Tibial nerve (tissue), 4 donors: ENCODE measurements around the gene CDK6. TPM values are rescaled to one million over a fixed set of nuclear protein-coding genes. Genes with fewer than 3 reads are reported as not detected.

Source experiments
- DNase-seq, 2 donors: peaks; one replicate each; pipeline ENCODE4 v3.0.0-alpha.2; 2019; ENCODE audit warnings: low spot score in 2 of 2
- H3K27ac ChIP-seq, 4 donors: fragments of 200-600 bp; sonication (generic) in 3 of 4; one replicate each; pipeline ENCODE4 v1.5.1; 2017 to 2019; ENCODE audit warnings: mild to moderate bottlenecking in 1 of 4
- H3K27me3 ChIP-seq, 2 donors: fragments of 200-600 bp; sonication (generic) in 1 of 2; one replicate each; pipeline versions ENCODE4 v1.5.1 to v1.6.0; 2017 to 2019
- H3K36me3 ChIP-seq, 3 donors: fragments of 200-600 bp; sonication (generic); one replicate each; pipeline ENCODE4 v1.5.1; 2018 to 2019
- H3K4me1 ChIP-seq, 4 donors: fragments of 200-600 bp; sonication (generic) in 3 of 4; one replicate each; pipeline ENCODE4 v1.5.1; 2017 to 2019
- H3K4me3 ChIP-seq, 4 donors: fragments of 200-600 bp; sonication (generic) in 3 of 4; one replicate each; pipeline ENCODE4 v1.5.1; 2017 to 2019; ENCODE audit warnings: mild to moderate bottlenecking in 1 of 4, moderate library complexity in 1 of 4
- H3K9me3 ChIP-seq, 4 donors: fragments of 200-600 bp; sonication (generic) in 3 of 4; one replicate each; pipeline ENCODE4 v1.5.1; 2017 to 2019
- EP300 ChIP-seq, 2 donors: sonication (generic); formaldehyde crosslinking; IDR thresholded peaks; one replicate each; pipeline ENCODE4 v1.6.1; 2017; ENCODE audit warnings: antibody characterized with exemption in 2 of 2, mild to moderate bottlenecking in 1 of 2
- POLR2A ChIP-seq, 2 donors: fragments of 450-650 bp; IDR thresholded peaks; one replicate each; pipeline ENCODE4 v1.6.1; 2017; ENCODE audit warnings: antibody characterized with exemption in 2 of 2, mild to moderate bottlenecking in 2 of 2, moderate library complexity in 2 of 2
- WGBS, 2 donors: methylation state at CpG; one replicate each; pipeline ENCODE4 v1.1.5; 2018; 5-methylcytosine and 5-hydroxymethylcytosine counted together
- total RNA-seq, 4 donors: library from RNA; depleted of rRNA; stranded (reverse); fragments of >200 nt; gene quantifications; one replicate each; pipeline ENCODE4 v1.1.0, GENCODE V29; 2016
- TF ChIP-seq, protein P1 (sequence below), 5 experiments: fragments of 200-600 bp in 3 of 5; fragments of 450-650 bp in 2 of 5; sonication (generic) in 3 of 5; IDR thresholded peaks; one replicate each; pipeline ENCODE4 v1.5.1; 2016 to 2019; ENCODE audit warnings: antibody characterized with exemption in 5 of 5, mild to moderate bottlenecking in 3 of 5, moderate library complexity in 2 of 5

CDK6 gene
- total RNA-seq, 4 donors from 2014 or later, result 14.4 to 45.4 (median 26.6) TPM

DNA sequence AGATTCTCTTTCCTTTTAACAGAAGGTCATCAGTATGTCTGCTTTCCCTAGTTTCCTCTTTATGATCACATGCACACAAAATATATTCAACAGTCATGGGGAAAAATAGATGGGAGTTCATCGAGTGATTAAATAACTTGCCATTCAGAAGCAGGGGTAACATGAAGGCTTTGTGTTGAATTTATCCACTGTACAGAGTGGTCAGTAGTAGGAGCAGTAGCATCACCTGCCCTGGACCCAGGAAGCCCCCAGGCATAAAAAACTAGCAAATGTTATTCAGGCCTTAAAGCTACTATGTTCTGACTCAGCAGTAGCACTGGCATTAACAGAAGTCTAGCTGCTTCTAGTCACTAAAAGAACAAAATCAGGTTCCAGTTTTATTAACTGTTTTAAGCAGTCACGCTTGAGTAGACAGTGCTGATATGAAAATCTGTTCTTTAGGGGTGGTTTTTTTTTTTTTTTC, 214.8 kb downstream of the CDK6 start:
- Histone ChIP-seq H3K4me3 (no peak overlapping the region), H3K36me3 (peaks cover 0 to 14% (median 0%) of the 10 kb centered on the region in 3 donors), H3K27me3 (no peaks in the 10 kb centered on the region), H3K4me1 (peaks cover 0 to 25% (median 3%) of the 10 kb centered on the region in 4 donors), H3K9me3 (no peaks in the 10 kb centered on the region), H3K27ac (peak overlapping the region in 3 of 4 donors; percentile 1 to 58 (median 38))
- TF ChIP-seq POLR2A (IDR thresholded peaks at IDR 0.05) (no peak), EP300 (IDR thresholded peaks at IDR 0.05) (no peak)
- TF ChIP-seq, protein P1, sequence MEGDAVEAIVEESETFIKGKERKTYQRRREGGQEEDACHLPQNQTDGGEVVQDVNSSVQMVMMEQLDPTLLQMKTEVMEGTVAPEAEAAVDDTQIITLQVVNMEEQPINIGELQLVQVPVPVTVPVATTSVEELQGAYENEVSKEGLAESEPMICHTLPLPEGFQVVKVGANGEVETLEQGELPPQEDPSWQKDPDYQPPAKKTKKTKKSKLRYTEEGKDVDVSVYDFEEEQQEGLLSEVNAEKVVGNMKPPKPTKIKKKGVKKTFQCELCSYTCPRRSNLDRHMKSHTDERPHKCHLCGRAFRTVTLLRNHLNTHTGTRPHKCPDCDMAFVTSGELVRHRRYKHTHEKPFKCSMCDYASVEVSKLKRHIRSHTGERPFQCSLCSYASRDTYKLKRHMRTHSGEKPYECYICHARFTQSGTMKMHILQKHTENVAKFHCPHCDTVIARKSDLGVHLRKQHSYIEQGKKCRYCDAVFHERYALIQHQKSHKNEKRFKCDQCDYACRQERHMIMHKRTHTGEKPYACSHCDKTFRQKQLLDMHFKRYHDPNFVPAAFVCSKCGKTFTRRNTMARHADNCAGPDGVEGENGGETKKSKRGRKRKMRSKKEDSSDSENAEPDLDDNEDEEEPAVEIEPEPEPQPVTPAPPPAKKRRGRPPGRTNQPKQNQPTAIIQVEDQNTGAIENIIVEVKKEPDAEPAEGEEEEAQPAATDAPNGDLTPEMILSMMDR (IDR thresholded peaks at IDR 0.05), result no peak
- WGBS, 2 donors, result 58 to 59% methylated on average over 2 of the region's 2 CpGs
- DNase-seq, result no peak

DNA sequence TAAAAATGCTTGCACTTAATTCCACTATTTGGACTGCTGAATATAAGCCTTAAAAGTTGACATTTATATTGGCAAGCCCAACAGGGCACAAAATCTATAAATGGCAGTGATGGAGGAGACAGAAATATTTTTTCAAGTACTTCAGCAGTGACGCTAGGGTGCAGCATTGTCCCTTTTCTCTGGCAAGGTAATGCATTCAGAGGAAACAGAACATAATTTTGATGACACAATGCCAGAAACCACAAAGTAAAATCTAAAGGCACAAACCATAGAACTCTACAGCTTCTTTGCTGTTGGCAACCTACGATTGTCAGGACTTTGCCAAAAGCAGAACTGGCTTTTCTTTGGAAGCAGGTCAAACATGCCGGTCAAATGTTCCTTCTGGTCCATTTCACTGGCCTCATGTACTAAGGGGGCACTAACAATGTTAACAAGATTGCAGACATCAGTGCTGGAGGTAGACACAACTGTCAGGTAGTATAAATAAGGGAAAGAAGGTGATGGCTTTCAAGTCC, 215.3 kb downstream of the CDK6 start:
- Histone ChIP-seq H3K9me3 (no peaks in the 10 kb centered on the region), H3K27ac (peak overlapping the region in 3 of 4 donors; percentile 1 to 58 (median 38)), H3K36me3 (peaks cover 0 to 19% (median 0%) of the 10 kb centered on the region in 3 donors), H3K4me1 (peaks cover 0 to 25% (median 3%) of the 10 kb centered on the region in 4 donors), H3K27me3 (no peaks in the 10 kb centered on the region), H3K4me3 (no peak overlapping the region)
- DNase-seq, result peak in 1 of 2 donors; percentile 26
- TF ChIP-seq, protein P1 (IDR thresholded peaks at IDR 0.05), result peak; percentile 58 to 90 (median 75)
- no peak for TF ChIP-seq POLR2A (IDR thresholded peaks at IDR 0.05)
- TF ChIP-seq EP300 (IDR thresholded peaks at IDR 0.05), result peak in 1 of 2 donors; percentile 46
- 2 to 3% methylated on average over 3 of the region's 3 CpGs for WGBS, 2 donors

DNA sequence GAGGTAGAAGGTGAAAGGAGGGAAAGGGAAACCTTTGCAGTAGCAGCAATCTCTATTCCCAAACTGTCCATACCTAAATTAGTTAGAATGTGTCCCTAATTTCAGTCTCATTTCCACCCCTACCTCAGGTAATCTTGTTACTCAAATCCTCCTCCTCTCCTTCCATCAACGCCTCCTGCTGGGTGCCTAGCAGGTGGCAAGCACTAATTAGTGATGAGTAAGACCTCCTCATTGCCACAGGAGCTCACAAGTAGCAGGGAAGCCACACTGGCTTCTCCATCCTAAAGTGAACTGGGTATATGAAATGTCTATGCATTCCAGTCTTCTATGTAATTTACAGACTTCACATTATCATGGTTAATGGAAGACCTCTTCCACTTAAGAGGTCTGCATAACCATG, 220.5 kb downstream of the CDK6 start:
- H3K36me3 ChIP-seq, result peaks cover 0 to 41% (median 0%) of the 10 kb centered on the region in 3 donors
- no peak overlapping the region for H3K27ac ChIP-seq
- no peaks in the 10 kb centered on the region for H3K9me3 ChIP-seq
- DNase-seq, result no peak
- TF ChIP-seq, protein P1 (IDR thresholded peaks at IDR 0.05), result no peak
- TF ChIP-seq EP300 (IDR thresholded peaks at IDR 0.05) (no peak), POLR2A (IDR thresholded peaks at IDR 0.05) (no peak)
- no peaks in the 10 kb centered on the region for H3K27me3 ChIP-seq
- no peak overlapping the region for H3K4me3 ChIP-seq
- WGBS, 2 donors, result 81 to 90% methylated on average over 1 of the region's 1 CpG
- H3K4me1 ChIP-seq, result peaks cover 0 to 4% (median 0%) of the 10 kb centered on the region in 4 donors

DNA sequence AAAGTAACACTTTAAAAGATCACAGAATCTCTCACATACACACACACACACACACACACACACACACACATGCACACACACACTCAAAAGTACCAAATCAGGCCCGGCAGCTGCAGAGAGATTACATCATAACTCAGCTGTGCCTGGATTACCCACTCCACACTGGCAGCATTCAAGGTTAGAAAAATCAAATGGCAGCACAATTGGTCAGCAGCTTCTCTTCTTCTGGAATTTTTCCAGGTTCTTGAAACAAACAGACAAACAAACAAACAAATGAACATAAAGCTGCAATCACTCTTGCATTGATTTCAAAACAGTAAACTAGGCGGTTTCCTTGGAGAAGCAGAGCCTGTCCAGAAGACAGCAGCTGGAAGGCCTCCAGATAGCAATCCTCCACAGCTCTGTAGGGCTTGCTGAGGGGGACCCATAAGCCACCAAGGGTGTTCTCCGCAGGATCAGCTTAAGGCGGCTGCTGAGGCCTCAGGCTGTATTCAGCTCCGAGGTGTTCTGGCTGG, 221.7 kb downstream of the CDK6 start:
- 56 to 71% methylated on average over 5 of the region's 5 CpGs for WGBS, 2 donors

DNA sequence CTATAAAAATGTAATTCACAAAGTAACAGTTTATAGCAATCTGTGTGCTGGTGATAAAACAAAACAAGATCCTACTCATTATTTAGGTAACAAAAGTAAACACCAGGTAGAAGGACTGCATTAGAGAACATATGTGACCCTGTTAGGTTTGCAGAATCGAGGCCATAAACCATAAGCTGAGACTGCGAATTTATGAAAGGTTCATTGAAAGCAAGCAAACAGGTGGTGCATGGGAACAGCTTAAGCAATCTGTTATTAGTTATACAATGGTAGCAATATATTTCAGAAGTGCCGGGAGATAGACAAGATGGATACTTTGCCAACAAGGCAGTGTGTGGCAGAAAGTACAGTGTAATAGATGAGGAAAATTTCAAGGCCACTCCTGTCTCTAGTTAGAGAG, 222.7 kb downstream of the CDK6 start:
- WGBS, 2 donors, result 78 to 82% methylated on average over 3 of the region's 3 CpGs
- H3K36me3 ChIP-seq, result peaks cover 0 to 41% (median 0%) of the 10 kb centered on the region in 3 donors
- H3K27me3 ChIP-seq, result no peaks in the 10 kb centered on the region

More for the DNA sequence above, 221.7 kb downstream of the CDK6 start:
- H3K9me3 ChIP-seq, result no peaks in the 10 kb centered on the region
- no peak overlapping the region for H3K4me3 ChIP-seq
- DNase-seq, result no peak
- H3K36me3 ChIP-seq, result peaks cover 0 to 41% (median 0%) of the 10 kb centered on the region in 3 donors
- TF ChIP-seq POLR2A (IDR thresholded peaks at IDR 0.05) (no peak), EP300 (IDR thresholded peaks at IDR 0.05) (no peak)
- TF ChIP-seq, protein P1 (IDR thresholded peaks at IDR 0.05), result no peak
- H3K4me1 ChIP-seq, result no peaks in the 10 kb centered on the region
- H3K27ac ChIP-seq, result no peak overlapping the region
- no peaks in the 10 kb centered on the region for H3K27me3 ChIP-seq

More for the DNA sequence above, 222.7 kb downstream of the CDK6 start:
- Histone ChIP-seq H3K9me3 (no peaks in the 10 kb centered on the region), H3K4me1 (peaks cover 0 to 3% (median 1%) of the 10 kb centered on the region in 4 donors), H3K4me3 (no peak overlapping the region), H3K27ac (no peak overlapping the region)
- DNase-seq, result no peak
- TF ChIP-seq, protein P1 (IDR thresholded peaks at IDR 0.05), result no peak
- no peak for TF ChIP-seq POLR2A (IDR thresholded peaks at IDR 0.05)
- TF ChIP-seq EP300 (IDR thresholded peaks at IDR 0.05), result no peak
